Ishikawa (cell line): Measurements from ENCODE around the gene TASP1.

Experiments used
- CEBPB ChIP-seq: IDR thresholded peaks from 2 replicates; pipeline ENCODE4 v1.6.1; 2012
- CREB1 ChIP-seq: IDR thresholded peaks from 2 replicates; pipeline ENCODE4 v1.6.1; 2012; ENCODE audit warnings: low read depth
- EGR1 ChIP-seq: IDR thresholded peaks from 2 replicates; pipeline ENCODE4 v1.6.1; 2012
- MAX ChIP-seq: IDR thresholded peaks from 2 replicates; pipeline ENCODE4 v1.6.1; 2012
- REST ChIP-seq: IDR thresholded peaks from 2 replicates; pipeline ENCODE4 v1.6.1; 2012; ENCODE audit warnings: low read depth, mild to moderate bottlenecking
- TAF1 ChIP-seq: IDR thresholded peaks from 2 replicates; pipeline ENCODE4 v1.6.1; 2012; ENCODE audit warnings: low read depth, mild to moderate bottlenecking
- ZBTB7A ChIP-seq: IDR thresholded peaks from 2 replicates; pipeline ENCODE4 v1.6.1; 2012; ENCODE audit warnings: low read depth

GRCh38 chr20:13501500-13501899 is 137.2 kb downstream of the TASP1 start:
- no peak for TF ChIP-seq ZBTB7A
- no peak for TF ChIP-seq TAF1
- no peak for TF ChIP-seq REST
- TF ChIP-seq CREB1: no peak
- TF ChIP-seq CEBPB: no peak
- no peak for TF ChIP-seq EGR1
- no peak for TF ChIP-seq MAX
